Loucy (cell line): Measurements from ENCODE around the gene TM2D1.

Experiments used
- H2AFZ ChIP-seq: fragments of 200-600 bp; sonication (generic); 2 replicates; pipeline ENCODE4 v1.6.0; 2016; ENCODE audit warnings: antibody characterized with exemption, mild to moderate bottlenecking, low read length, moderate library complexity
- H3F3A ChIP-seq: fragments of 200-600 bp; 2 replicates; pipeline ENCODE4 v1.6.0; 2016; ENCODE audit warnings: antibody characterized with exemption, low read depth, mild to moderate bottlenecking
- H3K27me3 ChIP-seq: fragments of 200-600 bp; sonication (generic); 2 replicates; pipeline ENCODE4 v1.6.1; 2014; ENCODE audit warnings: low read length, mild to moderate bottlenecking; ENCODE audit not compliant: insufficient read depth, poor library complexity, severe bottlenecking
- H3K36me3 ChIP-seq: fragments of 200-600 bp; sonication (generic); 2 replicates; pipeline ENCODE4 v1.6.1; 2016; ENCODE audit warnings: low read length; ENCODE audit not compliant: insufficient read depth
- H3K4me1 ChIP-seq: fragments of 200-600 bp; sonication (generic); 2 replicates; pipeline ENCODE4 v1.5.1; 2014; ENCODE audit warnings: low read length, mild to moderate bottlenecking; ENCODE audit not compliant: insufficient read depth, poor library complexity, severe bottlenecking
- H3K4me2 ChIP-seq: fragments of 200-600 bp; sonication (generic); 2 replicates; pipeline ENCODE4 v1.6.0; 2014; ENCODE audit warnings: antibody characterized with exemption, low read length, low read depth, mild to moderate bottlenecking; ENCODE audit not compliant: poor library complexity, severe bottlenecking
- H3K4me3 ChIP-seq: fragments of 200-600 bp; sonication (generic); 2 replicates; pipeline ENCODE4 v1.5.1; 2014; ENCODE audit warnings: low read length, mild to moderate bottlenecking, mixed read lengths; ENCODE audit not compliant: poor library complexity, severe bottlenecking
- H3K79me2 ChIP-seq: fragments of 200-600 bp; sonication (generic); 2 replicates; pipeline ENCODE4 v1.6.1; 2014; ENCODE audit warnings: low read length; ENCODE audit not compliant: insufficient read depth
- H3K9ac ChIP-seq: fragments of 200-600 bp; sonication (generic); 2 replicates; pipeline ENCODE4 v1.6.0; 2014; ENCODE audit warnings: mild to moderate bottlenecking, low read depth, low read length, moderate library complexity; ENCODE audit not compliant: poor library complexity, severe bottlenecking
- H3K9me2 ChIP-seq: fragments of 200-600 bp; sonication (generic); replicated peaks from 2 replicates; pipeline ENCODE4 v1.6.1; 2016; ENCODE audit warnings: low read depth, low read length, mixed read lengths
- H3K9me3 ChIP-seq: fragments of 200-600 bp; sonication (generic); 2 replicates; pipeline ENCODE4 v1.6.1; 2014; ENCODE audit warnings: mild to moderate bottlenecking, antibody characterized with exemption, low read length, low read depth; ENCODE audit not compliant: insufficient read depth
- H4K20me1 ChIP-seq: fragments of 200-600 bp; sonication (generic); 2 replicates; pipeline ENCODE4 v1.6.0; 2014; ENCODE audit warnings: antibody characterized with exemption, low read length, mild to moderate bottlenecking; ENCODE audit not compliant: insufficient read depth, poor library complexity, severe bottlenecking
- CTCF ChIP-seq: fragments of 200-600 bp; sonication (generic); conservative IDR thresholded peaks from 2 replicates; pipeline ENCODE4 v1.5.1; 2014; ENCODE audit warnings: mild to moderate bottlenecking, antibody characterized with exemption, low read length
- EZH2phosphoT487 ChIP-seq: fragments of 200-600 bp; IDR thresholded peaks from 2 replicates; pipeline ENCODE4 v1.6.1; 2018; ENCODE audit warnings: antibody characterized with exemption, mild to moderate bottlenecking, moderate library complexity, borderline replicate concordance

TM2D1 gene

GRCh38 chr1:61708953-61709907, 15.7 kb downstream of the TM2D1 start:
- Histone ChIP-seq H2AFZ (no peak overlapping the region), H3K9me3 (no peaks in the 10 kb centered on the region), H3K4me1 (no peaks in the 10 kb centered on the region), H3K9me2 (no peaks in the 10 kb centered on the region), H3F3A (no peaks in the 10 kb centered on the region), H3K4me3 (no peak overlapping the region), H3K4me2 (no peak overlapping the region), H4K20me1 (no peaks in the 10 kb centered on the region), H3K36me3 (peaks cover 40% of the 10 kb centered on the region), H3K27me3 (no peaks in the 10 kb centered on the region), H3K9ac (no peak overlapping the region), H3K79me2 (0 out of 2 replicates have a peak, but pooled peaks cover 9% of the 10 kb centered on the region)
- no peak for TF ChIP-seq EZH2phosphoT487
- no peak for TF ChIP-seq CTCF

GRCh38 chr1:61699911-61700851, 24.8 kb downstream of the TM2D1 start:
- H3K9ac ChIP-seq: no peak overlapping the region
- H2AFZ ChIP-seq: no peak overlapping the region
- H3F3A ChIP-seq: no peaks in the 10 kb centered on the region
- no peaks in the 10 kb centered on the region for H3K79me2 ChIP-seq
- no peak overlapping the region for H3K4me3 ChIP-seq
- TF ChIP-seq CTCF (no peak), EZH2phosphoT487 (no peak)
- no peaks in the 10 kb centered on the region for H4K20me1 ChIP-seq
- no peaks in the 10 kb centered on the region for H3K4me1 ChIP-seq
- H3K9me2 ChIP-seq: no peaks in the 10 kb centered on the region
- H3K9me3 ChIP-seq: no peaks in the 10 kb centered on the region
- H3K4me2 ChIP-seq: no peak overlapping the region
- H3K27me3 ChIP-seq: no peaks in the 10 kb centered on the region
- peaks cover 59% of the 10 kb centered on the region for H3K36me3 ChIP-seq

- no peaks in the 10 kb centered on the region for H3K79me2 ChIP-seq
- H3K4me1 ChIP-seq: no peaks in the 10 kb centered on the region
- no peaks in the 10 kb centered on the region for H3K27me3 ChIP-seq
- TF ChIP-seq CTCF: no peak
- no peak for TF ChIP-seq EZH2phosphoT487
- no peak overlapping the region for H3K4me3 ChIP-seq
- no peaks in the 10 kb centered on the region for H3F3A ChIP-seq
- peaks cover 19% of the 10 kb centered on the region; the same call in 1 of the 2 replicates for H3K36me3 ChIP-seq
- no peak overlapping the region for H3K4me2 ChIP-seq
- H2AFZ ChIP-seq: no peak overlapping the region
- H4K20me1 ChIP-seq: no peaks in the 10 kb centered on the region
- no peaks in the 10 kb centered on the region for H3K9me3 ChIP-seq
- no peaks in the 10 kb centered on the region for H3K9me2 ChIP-seq
- H3K9ac ChIP-seq: no peak overlapping the region
Measured at GRCh38 chr1:61692155-61692800, 32.7 kb downstream of the TM2D1 start.
